Measurements from ENCODE around the gene SLC11A2. TPM values are rescaled to one million over a fixed set of nuclear protein-coding genes. Genes with fewer than 3 reads are reported as not detected.
"Not testable (repeated sequence)": the region's sequence is repeated elsewhere in the genome, so short reads cannot be mapped to it uniquely, and the experiment has no call there.

Gene SLC11A2
- total RNA-seq, 1 donor from 2014 or later = 96.8 TPM

DNA sequence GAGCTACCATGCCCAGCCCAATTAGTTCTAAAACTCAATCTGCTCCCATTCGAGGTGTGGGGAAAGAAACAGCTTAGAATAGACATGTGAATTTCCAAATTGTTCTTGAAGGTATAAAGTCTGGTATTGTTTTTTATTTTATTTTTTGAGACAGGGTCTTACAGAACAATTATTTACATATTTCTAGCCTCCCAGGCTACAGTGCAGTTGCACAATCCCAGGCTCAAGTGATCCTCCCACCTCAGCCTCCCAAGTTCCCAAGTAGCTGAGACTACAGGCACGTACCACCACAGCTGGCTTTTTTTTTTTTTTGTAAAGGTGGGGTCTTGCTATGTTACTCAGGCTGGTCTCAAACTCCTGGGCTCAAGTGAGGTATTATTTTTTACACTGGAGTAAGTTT lies 6.3 kb downstream of the SLC11A2 start:
- H3K27ac ChIP-seq = no peak overlapping the region
- no peaks in the 10 kb centered on the region for H3K27me3 ChIP-seq
- no peak for ATAC-seq
- H3K4me3 ChIP-seq = no peak overlapping the region
- peaks cover 41% of the 10 kb centered on the region for H3K4me1 ChIP-seq
- TF ChIP-seq, protein P1, sequence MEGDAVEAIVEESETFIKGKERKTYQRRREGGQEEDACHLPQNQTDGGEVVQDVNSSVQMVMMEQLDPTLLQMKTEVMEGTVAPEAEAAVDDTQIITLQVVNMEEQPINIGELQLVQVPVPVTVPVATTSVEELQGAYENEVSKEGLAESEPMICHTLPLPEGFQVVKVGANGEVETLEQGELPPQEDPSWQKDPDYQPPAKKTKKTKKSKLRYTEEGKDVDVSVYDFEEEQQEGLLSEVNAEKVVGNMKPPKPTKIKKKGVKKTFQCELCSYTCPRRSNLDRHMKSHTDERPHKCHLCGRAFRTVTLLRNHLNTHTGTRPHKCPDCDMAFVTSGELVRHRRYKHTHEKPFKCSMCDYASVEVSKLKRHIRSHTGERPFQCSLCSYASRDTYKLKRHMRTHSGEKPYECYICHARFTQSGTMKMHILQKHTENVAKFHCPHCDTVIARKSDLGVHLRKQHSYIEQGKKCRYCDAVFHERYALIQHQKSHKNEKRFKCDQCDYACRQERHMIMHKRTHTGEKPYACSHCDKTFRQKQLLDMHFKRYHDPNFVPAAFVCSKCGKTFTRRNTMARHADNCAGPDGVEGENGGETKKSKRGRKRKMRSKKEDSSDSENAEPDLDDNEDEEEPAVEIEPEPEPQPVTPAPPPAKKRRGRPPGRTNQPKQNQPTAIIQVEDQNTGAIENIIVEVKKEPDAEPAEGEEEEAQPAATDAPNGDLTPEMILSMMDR (IDR thresholded peaks at IDR 0.05) = no peak
- no peaks in the 10 kb centered on the region for H3K9me3 ChIP-seq
- no peak for DNase-seq
- no peaks in the 10 kb centered on the region for H3K36me3 ChIP-seq
- intact Hi-C loops (cut with DNase I) = no loop called here

DNA sequence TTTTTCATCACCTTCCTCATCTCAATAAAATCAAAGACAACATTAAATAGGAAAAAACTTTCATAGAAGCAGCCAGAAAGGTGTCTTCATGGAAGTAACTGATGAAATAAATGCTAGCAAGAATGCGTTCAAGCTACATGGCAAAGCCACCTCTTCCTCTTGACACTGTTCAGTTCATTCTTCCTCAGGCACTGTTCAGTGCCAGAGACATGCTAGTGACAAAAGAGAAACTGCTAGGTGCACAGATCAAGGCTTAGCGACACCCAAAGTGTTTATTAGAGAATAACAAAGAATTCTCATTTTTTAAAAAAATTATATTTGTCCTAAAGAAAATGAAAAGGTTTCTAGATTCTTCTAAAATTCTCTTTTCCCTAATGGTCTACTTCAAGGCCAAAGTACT lies 7.2 kb downstream of the SLC11A2 start:
- DNase-seq (no peak), ATAC-seq (no peak)
- peaks cover 42% of the 10 kb centered on the region for H3K4me1 ChIP-seq
- no peak overlapping the region for H3K27ac ChIP-seq
- no peak overlapping the region for H3K4me3 ChIP-seq
- H3K9me3 ChIP-seq = no peaks in the 10 kb centered on the region
- H3K36me3 ChIP-seq = no peaks in the 10 kb centered on the region
- TF ChIP-seq, protein P1 (IDR thresholded peaks at IDR 0.05) = no peak
- H3K27me3 ChIP-seq = no peaks in the 10 kb centered on the region
- intact Hi-C loops (cut with DNase I) = no loop called here

DNA sequence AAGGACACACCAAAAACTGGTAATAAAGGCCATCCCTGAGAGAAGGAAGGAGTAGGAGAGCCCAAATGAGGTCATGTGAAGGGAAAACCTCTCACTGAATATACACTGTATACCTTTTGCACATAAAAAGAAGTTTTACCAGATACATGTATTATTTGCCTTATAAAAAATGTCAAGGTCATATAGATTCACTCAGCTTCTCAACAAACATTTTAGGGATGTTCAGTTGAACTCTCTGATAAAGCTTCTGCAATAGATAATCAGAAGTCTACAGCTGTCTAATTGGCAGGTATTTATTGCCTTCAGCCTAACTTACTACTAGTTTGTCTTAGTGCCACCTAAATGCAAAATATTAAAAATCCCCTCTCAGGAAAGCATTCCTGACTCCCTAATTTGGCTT lies 8.7 kb downstream of the SLC11A2 start:
- TF ChIP-seq, protein P1 (IDR thresholded peaks at IDR 0.05) = no peak
- no peak for ATAC-seq
- no peaks in the 10 kb centered on the region for H3K27me3 ChIP-seq
- peaks cover 41% of the 10 kb centered on the region for H3K4me1 ChIP-seq
- intact Hi-C loops (cut with DNase I) = no loop called here
- no peaks in the 10 kb centered on the region for H3K36me3 ChIP-seq
- DNase-seq = no peak
- no peak overlapping the region for H3K4me3 ChIP-seq
- H3K27ac ChIP-seq = no peak overlapping the region
- no peaks in the 10 kb centered on the region for H3K9me3 ChIP-seq

DNA sequence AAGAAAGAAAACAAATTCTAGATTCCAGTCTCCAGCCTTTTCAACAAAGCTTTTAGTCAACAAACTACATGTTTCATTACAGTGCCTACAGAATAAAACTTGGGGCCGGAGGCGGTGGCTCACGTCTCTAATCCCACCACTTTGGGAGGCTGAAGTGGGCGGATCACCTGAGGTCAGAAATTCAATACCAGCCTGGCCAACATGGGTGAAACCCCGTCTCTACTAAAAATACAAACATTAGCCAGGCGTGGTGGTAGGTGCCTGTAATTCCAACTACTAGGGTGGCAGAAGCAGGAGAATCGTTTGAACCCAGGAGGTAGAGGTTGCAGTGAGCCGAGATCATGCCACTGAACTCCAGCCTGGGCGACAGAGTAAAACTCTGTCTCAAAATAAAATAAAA lies 11.7 kb downstream of the SLC11A2 start:
- H3K4me3 ChIP-seq; H3K36me3 ChIP-seq; H3K9me3 ChIP-seq; H3K27ac ChIP-seq; DNase-seq; intact Hi-C loops (cut with DNase I); ATAC-seq; H3K27me3 ChIP-seq: not testable (repeated sequence)
- peaks cover 35% of the 10 kb centered on the region for H3K4me1 ChIP-seq

DNA sequence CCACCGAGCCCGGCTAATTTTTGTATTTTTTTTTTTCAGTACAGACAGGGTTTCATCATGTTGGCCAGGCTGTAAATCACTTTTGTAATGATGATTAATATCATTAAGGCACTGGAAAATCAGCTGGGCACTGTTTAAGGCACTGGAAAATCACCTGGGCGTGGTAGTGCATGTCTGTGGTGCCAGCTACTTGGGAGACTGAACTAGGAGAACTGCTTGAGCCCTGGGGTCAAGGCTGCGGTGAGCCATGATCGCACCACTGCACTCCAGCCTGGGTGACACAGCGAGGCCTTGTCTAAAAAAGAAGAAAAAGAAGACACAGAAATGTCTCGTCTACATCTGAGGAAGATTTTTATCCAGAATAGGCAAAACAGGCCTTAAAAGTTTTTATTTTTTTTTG lies 12.7 kb downstream of the SLC11A2 start:
- Histone ChIP-seq H3K4me1 (peaks cover 32% of the 10 kb centered on the region), H3K9me3 (no peaks in the 10 kb centered on the region), H3K27me3 (no peaks in the 10 kb centered on the region), H3K4me3 (no peak overlapping the region), H3K36me3 (no peaks in the 10 kb centered on the region), H3K27ac (peak overlapping the region; percentile 18)
- DNase-seq (no peak), ATAC-seq (no peak)
- intact Hi-C loops (cut with DNase I) = no loop called here
- TF ChIP-seq, protein P1 (IDR thresholded peaks at IDR 0.05) = no peak

DNA sequence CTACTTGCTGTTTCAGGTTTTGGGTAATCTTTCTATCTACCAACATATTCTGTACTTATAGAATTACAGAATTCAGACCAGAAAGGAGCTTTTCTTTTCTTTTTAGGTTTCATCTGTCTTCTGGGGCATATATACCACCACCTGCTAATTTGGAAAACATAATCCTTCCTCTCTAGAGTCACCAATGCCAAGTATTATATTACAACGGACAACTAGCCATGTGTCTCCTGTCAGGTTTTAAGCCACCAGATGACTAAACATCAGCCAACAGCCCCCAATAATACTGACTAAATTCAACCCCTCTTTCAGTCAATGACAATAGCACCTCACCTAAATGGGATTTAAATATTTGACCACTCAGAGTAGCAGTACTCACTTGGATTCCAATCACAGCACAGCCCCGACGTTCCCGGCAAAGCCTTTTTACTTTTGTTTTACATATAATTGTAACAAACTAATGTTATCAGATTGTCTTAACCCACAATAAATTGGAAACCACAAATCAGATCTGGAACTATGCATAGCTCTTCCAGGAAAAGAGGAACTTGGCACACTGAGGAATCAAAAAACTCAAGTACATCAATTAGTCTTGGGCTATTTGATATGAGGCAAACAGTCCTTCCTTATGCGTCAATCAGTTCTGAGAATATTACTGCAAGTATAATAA lies 13.5 kb downstream of the SLC11A2 start:
- H3K27me3 ChIP-seq = no peaks in the 10 kb centered on the region
- DNase-seq = no peak
- no peak overlapping the region for H3K4me3 ChIP-seq
- H3K4me1 ChIP-seq = peaks cover 30% of the 10 kb centered on the region
- peak; percentile 48 for ATAC-seq
- intact Hi-C loops (cut with DNase I) = no loop called here
- TF ChIP-seq, protein P1 (IDR thresholded peaks at IDR 0.05) = no peak
- H3K36me3 ChIP-seq = peaks cover 3% of the 10 kb centered on the region
- H3K9me3 ChIP-seq = no peaks in the 10 kb centered on the region
- H3K27ac ChIP-seq = no peak overlapping the region

Data from upper lobe of right lung (tissue), 1 donor.